ENCODE results near the gene NRP1.
A peak's percentile ranks its signal among the peaks of the same experiment; 100 is the strongest.

The NRP1 gene

GRCh38 chr10:33201056-33201780, 133.2 kb downstream of the NRP1 start:
- DNase-seq = no peak

DNA sequence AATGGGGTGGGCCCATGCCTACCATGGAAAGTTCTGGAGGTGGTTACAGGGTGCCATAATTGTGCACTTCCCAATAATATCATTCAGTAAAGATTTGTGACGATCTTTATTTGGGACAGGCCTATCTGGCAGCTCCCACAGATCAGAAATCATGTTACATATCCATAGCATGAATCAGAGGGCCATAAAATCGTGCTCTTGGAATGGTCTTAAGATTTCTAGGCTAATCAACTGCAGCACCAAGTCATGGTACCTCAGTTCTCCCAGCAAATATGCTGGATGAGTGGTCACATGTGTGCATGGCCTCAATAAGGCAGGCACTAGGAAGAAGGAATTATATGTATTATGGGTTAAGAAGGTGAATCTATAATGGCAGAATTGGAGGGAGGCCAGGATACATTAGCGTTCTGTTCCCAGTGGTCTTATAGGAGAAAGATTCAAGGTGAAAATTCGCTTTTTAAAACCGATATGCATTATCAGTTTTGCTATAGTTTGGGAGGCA, 134.7 kb downstream of the NRP1 start:
- no peak for DNase-seq

GRCh38 chr10:33198610-33199009, 135.9 kb downstream of the NRP1 start:
- DNase-seq = no peak

DNA sequence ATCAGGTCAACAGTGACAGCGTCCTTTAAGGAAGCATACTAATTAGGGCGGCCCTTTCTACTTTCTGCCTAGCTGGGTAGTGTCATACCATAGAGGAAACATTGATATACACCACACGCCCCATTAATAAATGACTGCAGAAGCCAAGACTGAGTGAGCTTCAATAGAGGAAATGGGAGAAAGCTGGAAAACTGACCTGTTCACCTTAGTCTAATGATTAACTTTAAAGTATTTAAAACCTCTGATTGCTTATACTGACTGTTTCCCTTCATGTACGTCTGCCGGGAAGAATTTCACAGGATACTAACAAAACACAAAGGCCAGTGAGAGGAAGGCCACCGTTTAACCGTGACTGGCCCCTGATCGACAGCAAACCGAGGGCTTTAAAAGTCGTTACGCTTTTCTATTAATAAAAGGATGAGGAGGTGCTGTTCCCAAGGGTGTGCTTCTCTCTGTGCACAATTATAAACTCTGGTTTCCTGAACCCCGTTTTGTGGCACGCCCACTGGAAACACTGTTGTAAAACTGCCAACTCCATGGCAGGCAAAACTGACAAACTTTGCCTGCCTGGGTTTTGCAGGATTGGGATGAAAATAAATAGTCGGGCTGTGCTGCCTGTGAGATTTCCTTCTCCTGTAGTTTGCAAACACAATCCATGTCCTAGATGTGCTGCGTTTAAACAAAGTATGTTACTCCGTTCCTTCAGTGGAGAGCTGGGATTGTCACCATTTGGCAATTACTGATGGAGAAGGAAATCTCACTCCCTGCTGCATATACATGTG, 137.6 kb downstream of the NRP1 start:
- DNase-seq = no peak

DNA sequence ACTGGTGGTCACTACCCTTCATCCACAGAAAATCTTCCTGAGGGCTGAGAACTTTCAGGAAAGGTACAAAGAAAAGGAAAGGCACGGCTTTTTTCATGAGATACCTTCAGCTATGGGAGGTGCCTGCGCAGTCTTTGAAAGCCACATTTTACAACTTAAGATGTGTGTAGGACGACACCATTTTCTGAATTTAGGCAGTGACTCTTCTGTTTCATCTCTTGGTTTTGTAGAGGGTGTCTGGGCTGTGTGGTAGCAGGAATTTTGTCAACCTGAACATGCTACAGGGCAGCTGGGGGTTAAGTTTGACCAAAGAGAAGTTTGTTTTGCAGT, 138.1 kb downstream of the NRP1 start:
- DNase-seq = no peak

- DNase-seq = no peak
These were observed 138.7 kb downstream of the NRP1 start for GRCh38 chr10:33195608-33196376.

- DNase-seq = no peak
These were observed 140.6 kb downstream of the NRP1 start for GRCh38 chr10:33193701-33194521.

GRCh38 chr10:33193057-33193700, 141.3 kb downstream of the NRP1 start:
- peak in 1 of 2 experiments; percentile 39 for DNase-seq

- no peak for DNase-seq
These were observed 142.3 kb downstream of the NRP1 start for GRCh38 chr10:33192190-33192589.

DNA sequence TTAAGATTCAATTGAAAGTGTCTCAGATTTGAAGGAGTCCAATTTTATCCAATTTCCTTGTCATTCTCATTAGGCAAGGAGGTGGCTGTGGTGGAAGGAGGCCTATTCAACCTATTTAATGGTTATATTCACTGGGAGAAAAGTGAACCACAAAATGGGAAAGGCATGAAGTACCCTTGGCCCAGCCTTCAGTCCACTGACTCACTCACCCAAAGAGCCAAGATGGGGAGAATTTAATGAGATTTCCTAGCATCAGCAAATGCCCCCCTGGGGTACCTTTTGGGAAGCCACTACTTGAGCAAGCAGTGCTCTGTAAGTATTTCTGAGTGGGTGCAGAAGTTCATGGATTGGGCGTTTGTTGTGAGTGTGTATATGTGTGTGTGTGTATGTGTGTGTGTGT, 144.1 kb downstream of the NRP1 start:
- no peak for DNase-seq

DNA sequence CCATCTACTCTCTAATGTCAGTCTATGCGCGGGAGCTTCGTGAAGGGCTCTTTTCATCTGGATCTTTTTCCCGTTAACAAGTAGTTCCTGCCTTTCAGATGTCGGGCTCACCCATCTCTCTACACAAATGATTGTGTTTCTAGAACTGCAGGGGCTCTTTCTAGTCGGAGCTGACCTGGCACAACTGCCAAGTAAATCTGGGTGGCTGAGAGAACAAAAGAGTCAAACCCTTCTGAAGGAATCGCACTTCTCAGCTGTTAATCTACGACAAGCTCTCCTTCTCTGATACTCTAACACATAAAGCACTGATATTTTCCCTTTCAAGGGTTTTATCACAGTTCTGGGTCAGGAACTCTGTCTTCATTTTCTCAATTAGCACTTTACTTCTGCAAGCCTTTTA, 144.7 kb downstream of the NRP1 start:
- DNase-seq = no peak

DNA sequence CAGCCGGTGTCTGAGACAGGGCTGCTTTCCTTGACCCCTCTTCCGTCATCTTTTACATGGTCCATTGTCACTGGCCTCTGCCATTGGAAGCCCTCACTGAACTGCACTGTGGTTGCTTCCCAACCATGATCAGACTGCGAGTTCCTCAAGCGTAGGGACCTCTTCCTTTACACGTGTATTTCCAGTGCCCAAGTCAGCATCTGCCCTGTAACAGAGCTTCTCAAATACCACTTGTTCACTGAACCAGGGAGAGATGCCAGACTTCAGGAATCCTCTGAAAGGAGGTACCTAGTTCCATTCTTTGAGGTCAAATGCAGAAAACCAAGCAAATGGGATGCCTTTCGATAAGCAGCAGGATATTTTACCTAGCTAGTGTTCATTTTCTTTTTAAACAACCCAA, 145.1 kb downstream of the NRP1 start:
- no peak for DNase-seq

DNA sequence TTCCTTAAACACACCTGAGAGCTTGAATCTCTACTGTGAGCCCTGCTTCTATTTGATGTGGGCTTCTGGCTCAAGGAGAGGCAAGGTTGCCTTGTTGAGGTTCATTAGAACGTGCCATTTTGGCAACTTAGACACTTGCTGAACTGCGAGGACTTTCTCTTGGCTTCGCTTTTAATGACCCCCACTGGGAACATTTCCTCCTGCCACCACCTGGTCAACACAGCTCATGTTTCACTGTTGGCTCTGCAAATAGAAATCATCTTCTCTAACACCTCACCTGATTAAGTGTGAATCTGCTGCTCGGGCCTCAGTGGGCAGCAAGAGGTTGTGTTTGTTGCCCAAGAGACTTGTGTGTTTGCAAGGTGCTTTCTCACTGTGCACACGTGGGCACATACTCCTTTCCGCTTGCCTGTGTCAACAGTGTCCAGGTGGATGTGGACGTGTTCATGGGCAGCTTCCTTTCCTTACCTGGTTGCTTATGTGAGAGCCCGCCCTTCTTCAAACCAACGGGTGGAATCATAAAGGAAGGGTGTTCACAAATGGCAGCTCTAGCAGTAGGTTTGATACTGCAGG, 147.0 kb downstream of the NRP1 start:
- no peak for DNase-seq

- no peak for DNase-seq
These were observed 148.3 kb downstream of the NRP1 start for GRCh38 chr10:33186150-33186549.

- no peak for DNase-seq
These were observed 150.8 kb downstream of the NRP1 start for GRCh38 chr10:33183655-33184054.

DNA sequence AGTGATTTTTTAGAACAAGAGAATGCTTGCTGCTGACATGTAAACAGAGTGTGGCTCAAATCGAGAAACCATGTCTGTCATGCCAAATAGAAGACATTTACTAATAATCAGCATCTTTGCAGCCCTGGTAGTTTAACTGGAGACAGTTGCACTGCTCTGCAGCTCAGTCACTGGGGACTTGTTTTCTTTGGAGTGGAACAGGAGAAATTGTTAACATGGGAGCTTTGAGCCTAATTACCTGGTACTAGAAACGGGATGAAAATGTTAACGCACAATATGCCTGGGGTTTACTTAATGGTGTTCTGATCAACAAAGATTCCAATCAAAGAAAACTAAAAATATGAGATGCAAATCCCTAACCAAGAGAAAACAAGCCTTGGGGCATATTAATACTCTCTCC, 153.5 kb downstream of the NRP1 start:
- no peak for DNase-seq

GRCh38 chr10:33180390-33180789, 154.1 kb downstream of the NRP1 start:
- DNase-seq = no peak

GRCh38 chr10:33179067-33179466, 155.4 kb downstream of the NRP1 start:
- DNase-seq = no peak

GRCh38 chr10:33178026-33178755, 156.3 kb downstream of the NRP1 start:
- DNase-seq = no peak

DNA sequence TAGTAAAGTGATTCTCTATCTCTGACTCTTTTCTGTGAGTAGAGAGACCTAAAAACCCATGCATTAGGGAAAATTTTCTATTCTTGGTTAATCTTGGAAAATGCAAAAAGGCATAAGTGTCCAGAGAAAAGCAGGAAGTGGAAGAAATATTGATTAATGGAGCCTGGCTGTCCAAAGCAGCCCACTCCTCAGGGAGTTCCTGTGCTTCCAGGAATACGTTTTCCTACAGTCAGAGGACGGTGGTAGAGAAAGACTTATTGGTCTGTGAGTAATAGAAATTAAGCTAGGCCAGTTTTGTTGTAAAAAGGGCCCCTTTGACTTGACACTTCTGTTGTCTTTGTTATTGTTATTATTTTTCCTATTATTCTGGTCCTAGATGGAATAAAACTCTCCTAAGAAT, 157.8 kb downstream of the NRP1 start:
- DNase-seq = no peak

Measured in NCI-H187 (cell line).